Vagina (tissue), 2 donors: ENCODE results near the gene SCAMP5.

ENCODE experiments used
- POLR2A ChIP-seq, 2 donors: fragments of 450-650 bp; IDR thresholded peaks; one replicate each; pipeline ENCODE4 v1.6.1; 2017; ENCODE audit warnings: antibody characterized with exemption in 2 of 2, mild to moderate bottlenecking in 2 of 2, moderate library complexity in 2 of 2
- TF ChIP-seq, protein P1 (sequence below), 3 experiments: fragments of 450-650 bp in 2 of 3; fragments of 200-600 bp in 1 of 3; sonication (generic) in 1 of 3; IDR thresholded peaks; one replicate each; pipeline ENCODE4 v1.5.1; 2017 to 2019; ENCODE audit warnings: antibody characterized with exemption in 3 of 3, mild to moderate bottlenecking in 2 of 3, moderate library complexity in 2 of 3

DNA sequence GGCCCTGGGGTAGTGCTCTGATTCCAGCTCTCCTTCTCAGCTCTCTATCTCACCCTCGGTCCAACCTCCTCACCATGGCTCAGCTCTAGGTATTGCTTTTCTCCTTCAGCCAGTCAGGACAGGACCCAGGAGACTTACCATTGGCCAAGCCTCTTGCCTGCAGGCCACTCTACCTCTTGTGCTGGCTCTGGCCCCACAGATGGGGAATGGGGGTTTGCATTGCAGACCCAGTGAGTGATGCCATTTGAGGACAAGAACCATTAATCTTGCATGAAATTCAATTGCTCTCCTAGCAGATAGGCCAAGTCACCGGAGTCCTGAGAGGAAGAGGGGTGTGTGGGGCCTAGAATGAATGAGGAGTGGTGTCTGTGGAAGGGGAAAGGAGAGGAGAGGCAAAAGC, 32.7 kb upstream of the SCAMP5 start:
- TF ChIP-seq, protein P1, sequence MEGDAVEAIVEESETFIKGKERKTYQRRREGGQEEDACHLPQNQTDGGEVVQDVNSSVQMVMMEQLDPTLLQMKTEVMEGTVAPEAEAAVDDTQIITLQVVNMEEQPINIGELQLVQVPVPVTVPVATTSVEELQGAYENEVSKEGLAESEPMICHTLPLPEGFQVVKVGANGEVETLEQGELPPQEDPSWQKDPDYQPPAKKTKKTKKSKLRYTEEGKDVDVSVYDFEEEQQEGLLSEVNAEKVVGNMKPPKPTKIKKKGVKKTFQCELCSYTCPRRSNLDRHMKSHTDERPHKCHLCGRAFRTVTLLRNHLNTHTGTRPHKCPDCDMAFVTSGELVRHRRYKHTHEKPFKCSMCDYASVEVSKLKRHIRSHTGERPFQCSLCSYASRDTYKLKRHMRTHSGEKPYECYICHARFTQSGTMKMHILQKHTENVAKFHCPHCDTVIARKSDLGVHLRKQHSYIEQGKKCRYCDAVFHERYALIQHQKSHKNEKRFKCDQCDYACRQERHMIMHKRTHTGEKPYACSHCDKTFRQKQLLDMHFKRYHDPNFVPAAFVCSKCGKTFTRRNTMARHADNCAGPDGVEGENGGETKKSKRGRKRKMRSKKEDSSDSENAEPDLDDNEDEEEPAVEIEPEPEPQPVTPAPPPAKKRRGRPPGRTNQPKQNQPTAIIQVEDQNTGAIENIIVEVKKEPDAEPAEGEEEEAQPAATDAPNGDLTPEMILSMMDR (IDR thresholded peaks at IDR 0.05) = no peak
- TF ChIP-seq POLR2A (IDR thresholded peaks at IDR 0.05) = no peak
